DND-41 (cell line): ENCODE measurements around the gene CLDN19.

Experiments
- CTCF ChIP-seq: IDR thresholded peaks from 2 replicates; pipeline ENCODE4 v1.5.1; 2012; ENCODE audit warnings: borderline replicate concordance, low read length, moderate library complexity, mild to moderate bottlenecking; ENCODE audit not compliant: poor library complexity, severe bottlenecking; ENCODE audit errors: extremely low read depth
- EZH2 ChIP-seq: IDR thresholded peaks from 3 replicates; pipeline ENCODE4 v1.6.1; 2012; ENCODE audit warnings: borderline replicate concordance, low read depth, mild to moderate bottlenecking, moderate library complexity, low read length, inconsistent platforms; ENCODE audit not compliant: severe bottlenecking

GRCh38 chr1:42744148-42744413 is 4.0 kb upstream of the CLDN19 start:
- TF ChIP-seq CTCF (no peak), EZH2 (no peak)
